GM23248 (cell line): ENCODE measurements around the gene C1orf105.

Experiments used
- EZH2 ChIP-seq: fragments of 200-600 bp; sonication (generic); IDR thresholded peaks from 2 replicates; pipeline ENCODE4 v1.6.1; 2018; ENCODE audit warnings: antibody characterized with exemption, mild to moderate bottlenecking; ENCODE audit not compliant: insufficient read depth, poor library complexity, severe bottlenecking
- EZH2phosphoT487 ChIP-seq: fragments of 200-600 bp; sonication (generic); IDR thresholded peaks from 2 replicates; pipeline ENCODE4 v1.6.1; 2018; ENCODE audit warnings: antibody characterized with exemption, moderate library complexity, mild to moderate bottlenecking, low read depth; ENCODE audit not compliant: insufficient read depth

DNA sequence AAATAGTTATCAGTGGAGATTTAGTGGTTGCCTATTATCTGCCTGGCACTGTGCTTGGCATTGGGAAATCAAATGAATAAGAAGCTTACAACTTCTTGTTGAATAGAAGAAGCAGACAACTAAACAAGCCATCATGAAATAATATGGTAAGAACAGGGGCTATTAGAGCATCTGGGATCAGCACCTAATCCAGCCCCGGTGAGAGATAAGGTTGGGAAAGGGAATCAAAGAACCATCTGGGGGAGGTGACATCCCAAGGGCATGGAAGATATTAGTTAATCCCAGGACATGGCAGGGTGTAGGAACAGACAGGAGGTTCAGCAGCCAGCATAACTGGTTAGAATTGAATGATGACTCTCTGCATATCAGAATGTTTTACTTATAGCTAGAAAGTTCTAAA lies 76.2 kb downstream of the C1orf105 start:
- TF ChIP-seq EZH2 (no peak), EZH2phosphoT487 (no peak)
